NCI-H748 (cell line): ENCODE data around the gene CCNC.
A peak's percentile ranks its signal among the peaks of the same experiment; 100 is the strongest.
"Not testable (repeated sequence)": the region's sequence is repeated elsewhere in the genome, so short reads cannot be mapped to it uniquely, and the experiment has no call there.

Experiments used
- DNase-seq: peaks from one replicate; lab custom pipeline; 2025; ENCODE audit not compliant: unreplicated experiment; lab: John Stamatoyannopoulos, UW

Gene CCNC

DNA sequence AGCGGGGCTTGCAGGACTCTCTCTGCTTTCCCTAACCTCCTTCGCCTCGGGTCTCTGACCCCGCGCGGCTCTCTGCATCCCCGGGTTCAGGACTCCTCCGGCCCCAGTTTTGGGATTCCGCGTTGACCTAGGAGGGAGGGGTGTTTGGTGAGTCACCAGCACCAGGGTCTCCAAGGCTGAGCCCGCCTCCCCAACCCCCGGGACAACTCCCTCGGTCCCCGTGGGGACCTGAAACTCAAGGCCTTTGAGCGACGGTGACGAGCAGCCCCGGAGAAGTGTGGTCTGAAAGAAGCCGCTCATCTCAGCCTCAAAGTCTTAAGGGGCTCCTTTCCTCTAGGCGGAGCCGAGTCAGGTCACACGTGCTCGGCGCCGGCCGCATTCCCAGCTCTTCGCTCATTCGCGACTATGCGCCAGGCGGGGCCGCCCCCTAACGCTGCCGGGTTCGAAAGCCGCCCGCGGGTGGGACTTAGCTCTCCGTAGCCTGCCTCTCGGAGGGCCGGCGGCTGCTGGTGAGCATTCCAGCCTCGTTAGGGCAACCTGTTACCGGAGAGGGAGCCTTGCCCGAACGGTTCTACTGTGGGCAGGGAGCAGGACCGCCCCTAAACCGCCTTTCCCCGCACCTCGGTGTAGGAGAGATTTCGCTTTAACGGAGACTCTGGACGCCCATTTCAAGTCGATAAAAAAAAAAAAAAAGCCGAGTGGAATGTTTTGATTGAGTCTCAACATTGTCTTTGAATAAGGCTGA lies 35.1 kb upstream of the CCNC start:
- no peak for DNase-seq

GRCh38 chr6:99602520-99603420 lies 34.3 kb upstream of the CCNC start:
- DNase-seq, result no peak

GRCh38 chr6:99594696-99595095 lies 26.2 kb upstream of the CCNC start:
- not testable (repeated sequence) for DNase-seq

- no peak for DNase-seq
Observed at GRCh38 chr6:99592900-99593299, 24.4 kb upstream of the CCNC start.

DNA sequence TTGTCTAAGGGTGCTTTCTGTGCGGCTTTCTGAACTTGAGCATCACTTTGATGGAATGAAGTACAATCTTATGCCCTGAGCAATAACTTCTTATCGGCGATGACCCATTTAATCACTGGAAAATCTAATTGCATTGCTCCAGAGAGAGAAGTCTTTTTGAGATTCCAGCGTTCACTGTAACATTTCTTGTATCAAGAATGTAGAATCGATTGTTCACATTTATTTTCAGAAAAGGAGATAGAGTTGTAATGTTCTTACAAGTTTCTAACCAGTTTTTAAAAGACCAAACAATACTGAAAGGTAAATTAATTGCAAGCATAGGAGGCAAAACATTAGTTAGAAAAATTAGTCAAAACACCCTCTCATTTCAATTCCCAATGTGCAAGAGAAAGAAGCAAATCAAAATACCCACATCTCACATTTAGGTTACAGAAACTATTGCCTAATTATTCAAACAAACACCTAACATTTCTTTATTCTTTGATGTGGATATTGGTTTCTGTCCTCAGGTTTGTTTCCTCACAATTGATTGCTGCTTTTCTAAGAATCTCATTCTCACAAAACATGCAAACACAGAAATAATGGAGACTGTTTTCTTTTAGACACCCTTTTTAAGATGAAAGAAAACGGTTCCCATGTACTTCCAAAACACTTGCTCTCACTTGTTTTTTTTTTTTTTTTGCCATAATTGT lies 23.4 kb upstream of the CCNC start:
- DNase-seq, result no peak

GRCh38 chr6:99590728-99591672 lies 22.5 kb upstream of the CCNC start:
- DNase-seq, result peak; percentile 11

GRCh38 chr6:99589907-99590493 lies 21.5 kb upstream of the CCNC start:
- DNase-seq, result no peak

GRCh38 chr6:99589290-99589672 lies 20.8 kb upstream of the CCNC start:
- DNase-seq, result peak; percentile 81

GRCh38 chr6:99588618-99589289 lies 20.3 kb upstream of the CCNC start:
- peak; percentile 96 for DNase-seq

GRCh38 chr6:99587792-99588191 lies 19.3 kb upstream of the CCNC start:
- no peak for DNase-seq

DNA sequence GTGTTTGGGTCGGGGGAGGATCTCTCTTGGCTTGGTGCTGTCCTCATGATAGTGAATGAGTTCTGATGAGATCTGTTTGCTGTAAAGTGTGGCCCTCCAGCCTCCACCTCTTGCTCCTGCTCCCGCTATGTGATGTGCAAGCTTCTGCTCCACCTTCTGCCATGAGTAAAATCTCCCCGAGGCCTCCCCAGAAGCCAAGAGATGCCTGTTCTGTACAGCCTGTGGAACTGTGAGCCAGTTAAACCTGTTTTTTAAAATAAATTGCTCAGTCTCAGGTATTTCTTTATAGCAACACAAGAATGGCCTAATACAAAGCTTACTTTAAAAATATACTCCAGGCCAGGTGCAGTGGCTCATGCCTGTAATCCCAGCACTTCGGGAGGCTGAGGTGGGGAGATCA lies 11.3 kb upstream of the CCNC start:
- no peak for DNase-seq

DNA sequence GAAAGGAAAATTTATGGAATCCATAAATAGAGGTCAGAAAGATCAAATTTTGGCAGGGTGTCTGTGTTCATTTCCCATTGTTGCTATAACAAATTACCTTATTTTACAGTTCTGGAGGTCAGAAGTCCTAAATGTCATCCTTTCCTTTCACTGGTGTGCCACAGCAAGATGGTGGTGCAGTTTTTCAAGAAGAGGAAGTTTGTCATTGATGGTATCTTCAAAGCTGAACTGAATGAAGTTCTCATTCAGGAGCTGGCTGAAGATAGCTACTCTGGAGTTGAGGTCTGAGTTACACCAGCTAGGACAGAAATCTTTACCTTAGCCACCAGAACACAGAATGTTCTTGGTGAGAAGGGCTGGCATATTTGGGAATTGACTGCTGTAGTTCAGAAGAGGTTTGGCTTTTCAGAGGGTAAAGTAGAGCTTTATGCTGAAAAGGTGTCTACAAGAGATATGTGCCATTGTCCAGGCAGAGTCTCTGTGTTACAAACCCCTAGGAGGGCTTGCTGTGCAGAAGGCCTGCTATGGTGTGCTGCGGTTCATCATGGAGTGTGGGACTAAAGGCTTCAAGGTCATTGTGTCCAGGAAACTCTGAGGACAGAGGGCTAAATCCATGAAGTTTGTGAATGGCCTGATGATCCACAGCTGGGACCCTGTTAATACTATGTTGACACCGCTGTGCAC lies 7.2 kb upstream of the CCNC start:
- no peak for DNase-seq

- no peak for DNase-seq
Observed at GRCh38 chr6:99573980-99574617, 5.6 kb upstream of the CCNC start.

DNA sequence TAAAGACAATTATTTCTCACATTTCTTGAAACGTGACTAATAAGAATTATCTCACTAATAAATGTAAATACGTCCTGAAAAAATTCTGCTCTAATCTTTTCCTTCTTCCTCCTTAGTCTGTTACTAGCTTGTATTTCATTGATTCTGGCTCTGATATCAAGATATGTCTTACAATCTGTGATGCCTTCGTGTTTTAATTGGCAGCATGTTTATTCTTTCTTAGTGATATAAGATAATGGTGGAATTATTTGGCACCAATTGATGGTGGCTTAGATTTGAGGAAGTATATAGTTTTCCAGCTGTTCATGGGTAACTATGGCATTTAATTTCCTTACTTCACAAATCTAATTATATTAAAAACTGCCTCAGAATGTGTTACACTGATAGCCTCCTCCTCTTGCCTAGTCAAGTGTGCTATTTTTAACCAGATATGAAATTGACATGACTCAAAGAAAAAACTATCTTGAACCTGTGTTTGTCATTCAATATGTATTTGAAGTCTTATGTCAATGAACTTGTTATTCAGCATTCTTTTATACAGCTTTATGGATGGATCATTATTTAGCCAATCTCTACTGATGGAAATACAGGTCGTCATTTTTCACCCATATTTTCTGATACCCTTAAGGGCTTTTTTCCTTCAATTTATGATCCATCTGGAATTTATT lies 5.3 kb downstream of the CCNC start:
- DNase-seq, result no peak

DNA sequence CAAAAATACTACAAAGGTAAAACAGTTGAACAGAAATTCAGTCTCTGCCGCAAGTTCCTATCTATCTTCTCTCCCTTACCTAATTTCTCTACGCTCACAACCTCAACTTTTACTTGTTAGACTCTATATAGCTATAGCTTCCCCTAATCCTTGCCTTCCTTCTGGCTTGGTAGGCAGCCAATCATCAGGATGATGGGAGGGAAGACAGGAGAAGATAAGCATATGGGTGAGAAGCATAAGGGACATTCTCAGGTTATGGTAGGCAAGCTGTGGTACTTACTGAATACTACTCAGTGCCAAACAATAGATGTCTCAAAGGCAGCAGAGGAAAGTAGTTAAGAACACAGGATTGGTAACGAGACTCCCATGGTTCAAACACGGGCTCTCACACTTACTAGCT lies 7.8 kb downstream of the CCNC start:
- DNase-seq, result no peak

DNA sequence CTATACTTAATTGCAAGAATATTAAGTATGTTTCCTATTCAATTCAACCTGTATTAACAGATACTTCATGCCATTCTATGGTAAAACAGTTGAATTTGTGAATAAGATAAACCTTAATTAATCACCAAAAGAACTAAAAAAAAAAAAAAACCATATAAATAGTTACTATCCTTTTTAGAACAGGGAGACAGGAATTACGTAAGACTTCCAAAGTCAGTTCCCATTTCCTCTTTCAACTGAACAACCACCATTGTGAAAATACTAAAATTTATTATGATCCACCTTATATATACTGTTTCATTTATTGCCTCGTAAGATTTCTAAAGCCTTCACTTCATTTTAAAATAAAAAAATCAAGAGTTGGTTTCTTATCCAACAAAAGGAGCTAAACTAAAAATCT lies 9.4 kb downstream of the CCNC start:
- no peak for DNase-seq

- DNase-seq, result no peak
Observed at GRCh38 chr6:99553888-99554287, 14.6 kb downstream of the CCNC start.
